Thyroid gland (tissue), 4 donors: ENCODE results near the gene SIRT3.

Experiments
- CTCF ChIP-seq, 6 experiments: fragments of 200-600 bp in 3 of 6; fragments of 450-650 bp in 3 of 6; sonication (generic) in 3 of 6; IDR thresholded peaks; one replicate each; pipeline ENCODE4 v1.5.1; 2016 to 2019; ENCODE audit warnings: antibody characterized with exemption in 6 of 6, mild to moderate bottlenecking in 2 of 6, inconsistent platforms in 1 of 6, moderate library complexity in 1 of 6
- POLR2A ChIP-seq, 2 donors: fragments of 450-650 bp; IDR thresholded peaks; one replicate each; pipeline ENCODE4 v1.6.1; 2017; ENCODE audit warnings: antibody characterized with exemption in 2 of 2, mild to moderate bottlenecking in 2 of 2, moderate library complexity in 1 of 2

- TF ChIP-seq CTCF (IDR thresholded peaks at IDR 0.05) (no peak), POLR2A (IDR thresholded peaks at IDR 0.05) (no peak)
These were observed 46.0 kb upstream of the SIRT3 start for GRCh38 chr11:282171-282570.
